ENCODE data around the gene TMEM163. TPM values are rescaled to one million over a fixed set of nuclear protein-coding genes. Genes with fewer than 3 reads are reported as not detected.
"Not testable (repeated sequence)": the region's sequence is repeated elsewhere in the genome, so short reads cannot be mapped to it uniquely, and the experiment has no call there.

Gene TMEM163
- total RNA-seq, 2 experiments from 2014 or later = 0.14 to 0.19 TPM

- H3K4me3 Mint-ChIP-seq = no peak overlapping the region
- POLR2A ChIA-PET = no interaction called here
Observed at GRCh38 chr2:134578316-134578715, 140.5 kb downstream of the TMEM163 start.

DNA sequence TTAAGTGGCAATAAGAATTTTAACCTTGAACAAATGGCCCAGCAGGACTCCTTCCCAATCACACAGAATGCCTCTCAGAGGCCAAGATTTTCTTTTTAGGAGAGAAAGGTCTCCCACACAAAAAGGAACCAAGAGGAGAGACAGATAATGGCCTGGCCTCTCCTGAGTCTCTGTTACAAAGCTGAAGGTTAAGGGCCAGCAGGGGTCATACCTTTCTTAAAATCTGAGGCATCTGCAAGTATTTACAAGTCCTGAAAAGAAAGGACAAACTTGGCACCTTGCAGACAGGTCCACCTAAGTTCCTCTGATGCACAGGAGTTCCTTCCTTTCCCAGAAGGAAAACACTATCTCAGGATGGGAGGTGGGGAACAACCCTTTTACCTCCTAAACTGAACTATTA is 142.3 kb downstream of the TMEM163 start:
- no peak overlapping the region for H3K4me3 Mint-ChIP-seq
- no peaks in the 10 kb centered on the region for H3K36me3 Mint-ChIP-seq
- peaks cover 3% of the 10 kb centered on the region for H3K4me1 Mint-ChIP-seq
- DNase-seq = no peak
- H3K27ac Mint-ChIP-seq = no peak overlapping the region
- POLR2A ChIA-PET = no interaction called here
- no peaks in the 10 kb centered on the region for H3K9me3 Mint-ChIP-seq
- ATAC-seq (ENCODE audit: low read depth) = no peak
- H3K27me3 Mint-ChIP-seq = peaks cover 21% of the 10 kb centered on the region

More at GRCh38 chr2:134578316-134578715, 140.5 kb downstream of the TMEM163 start:
- H3K27ac Mint-ChIP-seq = no peak overlapping the region
- H3K9me3 Mint-ChIP-seq = no peaks in the 10 kb centered on the region
- peaks cover 18% of the 10 kb centered on the region for H3K4me1 Mint-ChIP-seq
- DNase-seq (no peak), ATAC-seq (ENCODE audit: low read depth) (no peak)
- H3K36me3 Mint-ChIP-seq = no peaks in the 10 kb centered on the region
- H3K27me3 Mint-ChIP-seq = peaks cover 15% of the 10 kb centered on the region

DNA sequence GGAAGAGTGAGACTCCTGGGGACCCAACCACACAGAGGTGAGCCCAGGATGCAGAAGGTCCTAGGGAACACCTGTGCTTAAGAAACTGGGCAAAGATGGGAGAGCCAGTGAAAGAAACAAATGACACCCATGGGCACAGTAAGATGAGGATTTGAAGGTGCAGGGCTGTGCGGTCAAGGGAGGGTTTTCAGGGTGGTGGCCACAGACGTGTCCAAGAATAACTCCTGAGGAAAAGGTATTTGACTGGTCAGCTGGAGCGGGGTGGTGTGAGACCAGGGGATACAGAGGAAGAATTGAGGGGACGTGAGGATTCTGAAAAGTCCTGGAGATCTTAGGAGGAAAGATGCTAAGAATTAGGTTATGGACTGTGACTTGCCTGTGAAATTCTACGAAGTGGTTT is 142.9 kb downstream of the TMEM163 start:
- H3K4me1 Mint-ChIP-seq = peaks cover 3% of the 10 kb centered on the region
- H3K36me3 Mint-ChIP-seq = no peaks in the 10 kb centered on the region
- DNase-seq (no peak), ATAC-seq (ENCODE audit: low read depth) (no peak)
- no peak overlapping the region for H3K4me3 Mint-ChIP-seq
- H3K27me3 Mint-ChIP-seq = peaks cover 21% of the 10 kb centered on the region
- H3K27ac Mint-ChIP-seq = no peak overlapping the region
- H3K9me3 Mint-ChIP-seq = no peaks in the 10 kb centered on the region
- POLR2A ChIA-PET = no interaction called here

DNA sequence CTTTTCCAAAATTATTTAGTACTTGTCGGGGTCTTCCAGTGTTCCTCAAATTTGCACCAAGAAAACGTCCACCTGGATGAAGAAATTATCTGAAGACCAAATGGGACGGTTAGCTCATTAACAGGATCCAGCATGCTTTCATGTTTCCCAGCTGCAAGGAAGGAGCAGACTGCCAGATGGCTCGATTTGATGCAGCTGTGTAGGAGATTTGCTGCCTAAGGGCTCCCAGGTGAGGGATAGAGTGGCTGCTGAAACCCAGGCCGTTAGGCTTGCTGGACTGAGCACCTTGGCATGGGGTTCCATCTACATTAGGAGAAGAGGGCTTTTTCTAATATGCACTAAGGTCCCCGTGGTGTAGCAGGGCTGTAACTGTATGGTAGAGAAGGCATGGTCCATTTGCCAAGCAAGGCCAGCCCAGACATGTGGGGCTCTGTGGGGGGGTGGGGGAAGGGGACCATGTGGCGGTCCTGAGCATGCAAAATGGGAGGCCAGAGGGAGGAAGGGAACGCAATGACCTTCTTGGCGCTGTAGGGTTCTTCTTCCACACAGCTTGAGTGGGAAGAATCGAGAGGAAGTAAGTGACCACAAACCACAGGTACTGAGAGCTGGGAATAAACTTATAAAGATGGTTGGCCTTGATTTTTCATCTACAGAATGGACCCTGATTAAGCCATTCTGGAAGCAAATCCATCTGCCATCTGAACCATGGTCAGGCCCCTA is 144.0 kb downstream of the TMEM163 start:
- POLR2A ChIA-PET = no interaction called here
- Mint-ChIP-seq H3K27me3 (peaks cover 24% of the 10 kb centered on the region), H3K27ac (peak overlapping the region; percentile 60), H3K9me3 (no peaks in the 10 kb centered on the region), H3K4me3 (no peak overlapping the region), H3K36me3 (no peaks in the 10 kb centered on the region), H3K4me1 (peaks cover 3% of the 10 kb centered on the region)
- ATAC-seq (ENCODE audit: low read depth) (no peak), DNase-seq (no peak)

DNA sequence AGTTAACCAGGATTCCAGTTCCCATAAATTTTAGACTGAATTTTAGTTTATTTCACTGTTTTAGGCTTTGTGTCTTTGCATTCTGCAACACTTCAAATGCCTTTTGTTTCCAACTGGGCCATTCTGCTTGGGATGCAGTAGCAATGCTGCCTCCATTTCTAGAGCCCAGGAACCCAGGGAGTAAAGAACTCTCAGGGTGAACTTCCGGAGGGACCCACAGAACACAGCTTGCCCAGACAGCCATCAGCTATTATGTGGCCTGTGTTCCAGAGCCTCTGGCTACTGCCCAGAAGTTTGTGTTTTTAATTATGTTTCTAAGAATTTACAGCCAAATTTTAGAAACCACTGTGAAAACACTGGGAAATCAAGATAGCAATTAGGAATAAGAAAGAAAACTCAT is 145.1 kb downstream of the TMEM163 start:
- Mint-ChIP-seq H3K4me3 (no peak overlapping the region), H3K27ac (no peak overlapping the region), H3K4me1 (peaks cover 3% of the 10 kb centered on the region), H3K36me3 (no peaks in the 10 kb centered on the region), H3K27me3 (peaks cover 28% of the 10 kb centered on the region), H3K9me3 (no peaks in the 10 kb centered on the region)
- DNase-seq (no peak), ATAC-seq (ENCODE audit: low read depth) (no peak)
- POLR2A ChIA-PET = no interaction called here

- H3K36me3 Mint-ChIP-seq = no peaks in the 10 kb centered on the region
- POLR2A ChIA-PET = no interaction called here
Observed at GRCh38 chr2:134573085-134573370, 145.8 kb downstream of the TMEM163 start.

DNA sequence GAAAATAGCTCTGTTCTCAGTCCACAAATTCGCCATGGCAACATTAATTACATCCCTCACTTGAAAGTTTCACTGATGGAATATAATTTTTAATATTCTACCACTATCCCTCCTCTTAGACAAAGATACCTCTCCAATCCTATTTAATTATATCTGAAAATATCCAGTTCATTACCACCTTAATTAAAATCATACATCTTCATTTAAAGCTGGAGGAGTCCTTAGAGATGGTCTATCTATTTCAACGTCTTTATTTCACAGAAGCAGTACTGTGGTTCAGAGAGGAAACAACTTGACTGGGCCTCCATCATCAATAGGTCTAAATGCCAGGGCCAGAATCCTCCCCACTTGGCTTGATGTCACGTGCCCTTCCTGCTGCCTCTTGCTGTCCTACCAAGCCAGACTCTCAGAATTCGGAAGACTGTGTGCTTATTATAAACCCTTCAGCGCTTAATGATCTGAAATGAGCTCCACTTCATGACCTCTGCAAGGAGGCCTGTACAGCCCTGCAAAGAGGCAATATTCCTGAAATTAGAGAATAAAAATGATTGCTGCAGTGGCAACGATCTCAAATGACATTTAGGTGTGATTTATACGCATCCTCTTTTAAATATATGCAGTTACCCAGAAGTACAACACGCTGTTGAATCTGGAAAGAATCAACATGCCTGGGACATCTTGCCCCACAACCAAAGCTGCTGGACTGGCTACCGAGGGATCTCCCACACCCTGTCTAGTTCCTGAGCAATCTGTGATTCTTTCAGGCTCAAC is 146.3 kb downstream of the TMEM163 start:
- POLR2A ChIA-PET = no interaction called here
- Mint-ChIP-seq H3K27me3 (peaks cover 33% of the 10 kb centered on the region), H3K27ac (no peak overlapping the region), H3K4me1 (peaks cover 3% of the 10 kb centered on the region), H3K4me3 (no peak overlapping the region), H3K36me3 (no peaks in the 10 kb centered on the region), H3K9me3 (no peaks in the 10 kb centered on the region)
- DNase-seq (no peak), ATAC-seq (ENCODE audit: low read depth) (no peak)

More at GRCh38 chr2:134573085-134573370, 145.8 kb downstream of the TMEM163 start:
- H3K27me3 Mint-ChIP-seq = peaks cover 33% of the 10 kb centered on the region
- H3K4me3 Mint-ChIP-seq = no peak overlapping the region
- DNase-seq = no peak
- H3K4me1 Mint-ChIP-seq = peaks cover 3% of the 10 kb centered on the region
- no peaks in the 10 kb centered on the region for H3K9me3 Mint-ChIP-seq
- ATAC-seq (ENCODE audit: low read depth) = no peak
- no peak overlapping the region for H3K27ac Mint-ChIP-seq

DNA sequence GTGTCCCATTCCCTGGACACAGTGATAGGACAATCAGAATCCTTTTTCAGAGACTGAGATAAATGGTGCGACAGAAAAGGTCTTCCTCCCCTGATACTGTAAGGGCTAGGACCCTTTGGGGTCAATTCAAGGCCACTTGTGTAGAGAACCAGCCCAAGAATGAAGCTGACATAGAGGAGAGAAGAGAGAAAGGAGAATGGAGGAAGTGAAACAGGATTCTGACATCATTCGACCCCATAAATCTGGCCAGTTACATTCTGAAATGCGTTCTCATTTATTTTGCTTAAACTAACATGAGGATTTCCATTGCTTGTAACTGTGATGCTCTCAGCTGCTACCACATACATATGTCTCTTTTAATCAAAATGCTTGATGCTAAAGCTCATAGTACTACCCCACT is 148.1 kb downstream of the TMEM163 start:
- no peak for DNase-seq
- H3K27me3 Mint-ChIP-seq = peaks cover 27% of the 10 kb centered on the region
- no peak for ATAC-seq (ENCODE audit: low read depth)
- H3K4me1 Mint-ChIP-seq = peaks cover 3% of the 10 kb centered on the region
- POLR2A ChIA-PET = no interaction called here
- no peaks in the 10 kb centered on the region for H3K9me3 Mint-ChIP-seq
- H3K36me3 Mint-ChIP-seq = no peaks in the 10 kb centered on the region
- no peak overlapping the region for H3K4me3 Mint-ChIP-seq
- no peak overlapping the region for H3K27ac Mint-ChIP-seq

- peaks cover 28% of the 10 kb centered on the region for H3K27me3 Mint-ChIP-seq
- no peak for DNase-seq
- H3K27ac Mint-ChIP-seq = no peak overlapping the region
- H3K4me1 Mint-ChIP-seq = no peaks in the 10 kb centered on the region
- no peaks in the 10 kb centered on the region for H3K9me3 Mint-ChIP-seq
- H3K36me3 Mint-ChIP-seq = no peaks in the 10 kb centered on the region
- POLR2A ChIA-PET = no interaction called here
- no peak for ATAC-seq (ENCODE audit: low read depth)
- no peak overlapping the region for H3K4me3 Mint-ChIP-seq
Observed at GRCh38 chr2:134568413-134568812, 150.4 kb downstream of the TMEM163 start.

- no peak overlapping the region for H3K27ac Mint-ChIP-seq
- H3K9me3 Mint-ChIP-seq = no peaks in the 10 kb centered on the region
- DNase-seq = no peak
- no peaks in the 10 kb centered on the region for H3K36me3 Mint-ChIP-seq
- H3K4me3 Mint-ChIP-seq = no peak overlapping the region
- peaks cover 27% of the 10 kb centered on the region for H3K27me3 Mint-ChIP-seq
- ATAC-seq (ENCODE audit: low read depth) = no peak
- H3K4me1 Mint-ChIP-seq = no peaks in the 10 kb centered on the region
- POLR2A ChIA-PET = no interaction called here
Observed at GRCh38 chr2:134567666-134568065, 151.1 kb downstream of the TMEM163 start.

DNA sequence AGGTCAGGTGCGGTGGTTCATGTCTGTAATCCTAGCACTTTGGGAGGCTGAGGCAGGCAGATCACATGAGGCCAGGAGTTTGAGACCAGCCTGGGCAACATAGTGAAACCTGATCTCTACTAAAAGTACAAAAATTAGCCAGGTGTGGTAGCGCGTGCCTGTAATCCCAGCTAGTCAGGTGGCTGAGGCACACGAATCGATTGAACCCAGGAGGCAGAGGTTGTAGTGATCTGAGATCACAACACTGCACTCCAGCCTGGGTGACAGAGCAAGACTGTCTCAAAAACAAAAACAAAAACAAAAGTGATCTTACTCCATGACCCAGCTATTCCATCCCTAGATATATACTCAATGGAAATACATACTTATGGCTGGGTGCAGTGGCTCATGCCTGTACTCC is 153.8 kb downstream of the TMEM163 start:
- H3K27ac Mint-ChIP-seq; H3K4me1 Mint-ChIP-seq; ATAC-seq (ENCODE audit: low read depth); DNase-seq; H3K36me3 Mint-ChIP-seq; H3K9me3 Mint-ChIP-seq; POLR2A ChIA-PET; H3K4me3 Mint-ChIP-seq: not testable (repeated sequence)
- peaks cover 25% of the 10 kb centered on the region for H3K27me3 Mint-ChIP-seq

DNA sequence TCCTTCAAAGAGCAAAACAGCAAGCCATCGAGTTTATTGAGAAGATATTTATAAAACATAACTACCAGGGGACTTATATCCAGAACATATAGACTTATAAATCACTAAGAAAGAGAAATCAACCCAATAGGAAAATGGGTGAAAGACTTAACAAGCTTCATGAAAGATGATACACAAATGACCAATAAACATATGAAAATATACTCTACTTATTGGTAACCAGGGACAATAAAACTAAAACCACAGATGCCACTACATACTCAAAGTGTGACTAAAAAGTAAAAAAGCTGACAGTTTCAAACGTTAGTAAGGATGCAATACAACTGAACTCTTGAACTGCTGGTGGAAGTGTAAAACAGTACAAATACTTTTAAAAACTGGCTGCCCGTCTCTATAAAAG is 154.3 kb downstream of the TMEM163 start:
- Mint-ChIP-seq H3K4me3 (no peak overlapping the region), H3K27ac (no peak overlapping the region), H3K36me3 (no peaks in the 10 kb centered on the region), H3K9me3 (no peaks in the 10 kb centered on the region), H3K4me1 (no peaks in the 10 kb centered on the region), H3K27me3 (peaks cover 24% of the 10 kb centered on the region)
- DNase-seq = no peak
- POLR2A ChIA-PET = no interaction called here
- ATAC-seq (ENCODE audit: low read depth) = no peak

GRCh38 chr2:134558208-134558830 is 160.5 kb downstream of the TMEM163 start:
- Mint-ChIP-seq H3K36me3 (no peaks in the 10 kb centered on the region), H3K9me3 (no peaks in the 10 kb centered on the region), H3K4me3 (no peak overlapping the region), H3K4me1 (no peaks in the 10 kb centered on the region), H3K27ac (no peak overlapping the region), H3K27me3 (peaks cover 14% of the 10 kb centered on the region)
- DNase-seq (no peak), ATAC-seq (ENCODE audit: low read depth) (no peak)
- POLR2A ChIA-PET = no interaction called here

DNA sequence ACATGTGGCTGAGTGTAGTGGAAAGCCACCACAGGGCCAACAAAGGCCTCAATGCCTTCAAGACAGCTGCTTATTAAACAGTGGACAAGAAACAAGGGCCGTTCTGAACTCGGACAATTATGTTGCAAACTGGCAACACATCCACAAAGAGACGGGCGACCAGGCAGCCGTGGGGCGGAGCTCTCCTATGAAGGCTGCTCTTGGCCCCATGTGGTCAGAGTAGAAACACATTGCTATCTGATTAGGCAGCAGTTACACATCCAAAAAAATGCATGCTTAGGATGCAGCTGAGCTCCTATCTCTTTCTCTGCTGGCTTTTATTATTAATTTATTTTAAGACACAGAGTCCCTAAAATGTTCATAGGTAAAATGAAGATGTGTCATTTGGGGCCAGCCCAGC is 163.4 kb downstream of the TMEM163 start:
- no peak for ATAC-seq (ENCODE audit: low read depth)
- POLR2A ChIA-PET = no interaction called here
- Mint-ChIP-seq H3K4me3 (no peak overlapping the region), H3K27ac (no peak overlapping the region), H3K4me1 (no peaks in the 10 kb centered on the region), H3K27me3 (peaks cover 15% of the 10 kb centered on the region), H3K9me3 (no peaks in the 10 kb centered on the region), H3K36me3 (no peaks in the 10 kb centered on the region)
- DNase-seq = no peak
